22Rv1 (cell line): ENCODE measurements around the gene DYNC2H1.

Source experiments
- CTCF ChIP-seq: fragments of 450-650 bp; IDR thresholded peaks from 2 replicates; pipeline ENCODE4 v1.5.1; 2017; ENCODE audit warnings: mild to moderate bottlenecking
- ZFX ChIP-seq: fragments of 450-650 bp; IDR thresholded peaks from 2 replicates; pipeline ENCODE4 v1.6.1; 2017; ENCODE audit warnings: antibody characterized with exemption, borderline replicate concordance

- TF ChIP-seq CTCF (no peak), ZFX (no peak)
Measured at GRCh38 chr11:103380031-103380430, 270.8 kb downstream of the DYNC2H1 start.
